BLaER1 (cell line): ENCODE data around the gene NDUFV2.
"Not testable (repeated sequence)": the region's sequence is repeated elsewhere in the genome, so short reads cannot be mapped to it uniquely, and the experiment has no call there.

ENCODE experiments used
- H3K27ac ChIP-seq: shearing (Covaris generic); formaldehyde crosslinking; 2 replicates; pipeline ENCODE4 v1.8.1; 2022
- H3K27me3 ChIP-seq: shearing (Covaris generic); formaldehyde crosslinking; 2 replicates; pipeline ENCODE4 v1.8.1; 2022
- H3K36me3 ChIP-seq: shearing (Covaris generic); formaldehyde crosslinking; 2 replicates; pipeline ENCODE4 v1.8.1; 2022
- H3K4me1 ChIP-seq: shearing (Covaris generic); formaldehyde crosslinking; 2 replicates; pipeline ENCODE4 v1.8.1; 2022
- H3K4me2 ChIP-seq: shearing (Covaris generic); formaldehyde crosslinking; 2 replicates; pipeline ENCODE4 v1.8.1; 2022
- H3K4me3 ChIP-seq: shearing (Covaris generic); formaldehyde crosslinking; 2 replicates; pipeline ENCODE4 v1.8.1; 2022
- H3K9ac ChIP-seq: shearing (Covaris generic); formaldehyde crosslinking; 2 replicates; pipeline ENCODE4 v1.8.1; 2022
- H3K9me3 ChIP-seq: shearing (Covaris generic); formaldehyde crosslinking; 2 replicates; pipeline ENCODE4 v1.8.1; 2022
- H4K20me1 ChIP-seq: shearing (Covaris generic); formaldehyde crosslinking; 2 replicates; pipeline ENCODE4 v1.8.1; 2022
- Cebpa-rat ChIP-seq: shearing (Covaris generic); IDR thresholded peaks from 2 replicates; pipeline ENCODE4 v1.8.1; 2022

The NDUFV2 gene

GRCh38 chr18:9088252-9088651 lies 14.2 kb upstream of the NDUFV2 start:
- H3K9ac ChIP-seq, result no peak overlapping the region

GRCh38 chr18:9088727-9089126 lies 13.8 kb upstream of the NDUFV2 start:
- not testable (repeated sequence) for H3K4me1 ChIP-seq, H3K27me3 ChIP-seq, H4K20me1 ChIP-seq, H3K9me3 ChIP-seq, H3K36me3 ChIP-seq, H3K27ac ChIP-seq, H3K4me2 ChIP-seq, H3K4me3 ChIP-seq, H3K9ac ChIP-seq

More at GRCh38 chr18:9088252-9088651, 14.2 kb upstream of the NDUFV2 start:
- no peak overlapping the region for H3K27ac ChIP-seq
- H3K4me2 ChIP-seq, result no peak overlapping the region
- H4K20me1 ChIP-seq, result no peaks in the 10 kb centered on the region
- no peak for TF ChIP-seq Cebpa-rat
- H3K27me3 ChIP-seq, result no peaks in the 10 kb centered on the region
- no peaks in the 10 kb centered on the region for H3K4me1 ChIP-seq
- H3K36me3 ChIP-seq, result no peaks in the 10 kb centered on the region
- no peak overlapping the region for H3K4me3 ChIP-seq
- H3K9me3 ChIP-seq, result no peaks in the 10 kb centered on the region

GRCh38 chr18:9090578-9090977 lies 11.9 kb upstream of the NDUFV2 start:
- no peaks in the 10 kb centered on the region for H3K9me3 ChIP-seq
- no peaks in the 10 kb centered on the region for H3K4me1 ChIP-seq
- H3K9ac ChIP-seq, result no peak overlapping the region
- no peak overlapping the region for H3K4me3 ChIP-seq
- no peak overlapping the region for H3K4me2 ChIP-seq
- no peaks in the 10 kb centered on the region for H3K27me3 ChIP-seq
- no peaks in the 10 kb centered on the region for H4K20me1 ChIP-seq
- H3K27ac ChIP-seq, result no peak overlapping the region
- no peak for TF ChIP-seq Cebpa-rat
- no peaks in the 10 kb centered on the region for H3K36me3 ChIP-seq

- no peaks in the 10 kb centered on the region for H3K27me3 ChIP-seq
- no peak overlapping the region for H3K27ac ChIP-seq
- no peaks in the 10 kb centered on the region for H3K9me3 ChIP-seq
- no peaks in the 10 kb centered on the region for H3K36me3 ChIP-seq
- H3K9ac ChIP-seq, result no peak overlapping the region
- no peak overlapping the region for H3K4me2 ChIP-seq
- no peaks in the 10 kb centered on the region for H3K4me1 ChIP-seq
- no peak for TF ChIP-seq Cebpa-rat
- H3K4me3 ChIP-seq, result no peak overlapping the region
- no peaks in the 10 kb centered on the region for H4K20me1 ChIP-seq
Observed at GRCh38 chr18:9091066-9091476, 11.4 kb upstream of the NDUFV2 start.

GRCh38 chr18:9092665-9093064 lies 9.8 kb upstream of the NDUFV2 start:
- Histone ChIP-seq H3K9me3 (no peaks in the 10 kb centered on the region), H3K9ac (no peak overlapping the region), H3K4me1 (no peaks in the 10 kb centered on the region), H3K4me3 (no peak overlapping the region), H3K4me2 (no peak overlapping the region), H3K27me3 (no peaks in the 10 kb centered on the region), H4K20me1 (no peaks in the 10 kb centered on the region), H3K36me3 (no peaks in the 10 kb centered on the region), H3K27ac (no peak overlapping the region)
- TF ChIP-seq Cebpa-rat, result no peak

- not testable (repeated sequence) for H3K27me3 ChIP-seq, H3K4me3 ChIP-seq, H3K27ac ChIP-seq, H3K9ac ChIP-seq, H3K9me3 ChIP-seq, H3K4me2 ChIP-seq, H3K36me3 ChIP-seq, H3K4me1 ChIP-seq, H4K20me1 ChIP-seq
Observed at GRCh38 chr18:9093109-9093508, 9.4 kb upstream of the NDUFV2 start.

GRCh38 chr18:9094307-9095226 lies 7.9 kb upstream of the NDUFV2 start:
- Histone ChIP-seq H3K4me3 (no peak overlapping the region), H3K4me2 (no peak overlapping the region), H3K36me3 (no peaks in the 10 kb centered on the region), H3K9ac (no peak overlapping the region), H3K27ac (no peak overlapping the region), H4K20me1 (no peaks in the 10 kb centered on the region), H3K27me3 (no peaks in the 10 kb centered on the region), H3K9me3 (no peaks in the 10 kb centered on the region), H3K4me1 (no peaks in the 10 kb centered on the region)
- no peak for TF ChIP-seq Cebpa-rat

GRCh38 chr18:9095297-9096006 lies 7.0 kb upstream of the NDUFV2 start:
- no peaks in the 10 kb centered on the region for H3K4me1 ChIP-seq
- H4K20me1 ChIP-seq, result no peaks in the 10 kb centered on the region
- H3K9me3 ChIP-seq, result no peaks in the 10 kb centered on the region
- no peak overlapping the region for H3K27ac ChIP-seq
- no peak overlapping the region for H3K4me2 ChIP-seq
- no peak overlapping the region for H3K9ac ChIP-seq
- no peaks in the 10 kb centered on the region for H3K36me3 ChIP-seq
- H3K4me3 ChIP-seq, result no peak overlapping the region
- no peak for TF ChIP-seq Cebpa-rat
- H3K27me3 ChIP-seq, result no peaks in the 10 kb centered on the region

GRCh38 chr18:9096007-9096371 lies 6.5 kb upstream of the NDUFV2 start:
- no peaks in the 10 kb centered on the region for H3K4me1 ChIP-seq
- no peaks in the 10 kb centered on the region for H3K36me3 ChIP-seq
- H3K27ac ChIP-seq, result no peak overlapping the region
- no peaks in the 10 kb centered on the region for H3K27me3 ChIP-seq
- H3K4me2 ChIP-seq, result no peak overlapping the region
- no peak overlapping the region for H3K9ac ChIP-seq
- no peaks in the 10 kb centered on the region for H3K9me3 ChIP-seq
- no peaks in the 10 kb centered on the region for H4K20me1 ChIP-seq
- H3K4me3 ChIP-seq, result no peak overlapping the region
- TF ChIP-seq Cebpa-rat, result no peak

- no peak overlapping the region for H3K4me2 ChIP-seq
- H3K4me3 ChIP-seq, result no peak overlapping the region
- no peaks in the 10 kb centered on the region for H4K20me1 ChIP-seq
- no peak overlapping the region for H3K9ac ChIP-seq
- no peaks in the 10 kb centered on the region for H3K27me3 ChIP-seq
- no peaks in the 10 kb centered on the region for H3K9me3 ChIP-seq
- no peak for TF ChIP-seq Cebpa-rat
- no peak overlapping the region for H3K27ac ChIP-seq
- H3K4me1 ChIP-seq, result peaks cover 4% of the 10 kb centered on the region
- H3K36me3 ChIP-seq, result no peaks in the 10 kb centered on the region
Observed at GRCh38 chr18:9096685-9097084, 5.8 kb upstream of the NDUFV2 start.
